RWPE2 (cell line): Measurements from ENCODE around the gene TMPRSS9.
"Not testable (repeated sequence)": the region's sequence is repeated elsewhere in the genome, so short reads cannot be mapped to it uniquely, and the experiment has no call there.

Source experiments
- ATAC-seq: fragments of 200-7000 bp; cut with Tn5 transposase; 3 replicates; pipeline ENCODE4 v1.9.1; 2021; ENCODE audit warnings: low read depth
- DNase-seq: peaks from one replicate; pipeline ENCODE4 v3.0.0-alpha.2; 2020; ENCODE audit warnings: low spot score
- H3K27ac ChIP-seq: fragments of 450-650 bp; 2 replicates; pipeline ENCODE4 v1.5.1; 2017; ENCODE audit warnings: mild to moderate bottlenecking; ENCODE audit not compliant: poor library complexity, severe bottlenecking
- H3K27me3 ChIP-seq: fragments of 250-450 bp; sonication (Bioruptor Pico); 2 replicates; pipeline ENCODE4 v1.5.1; 2021; ENCODE audit warnings: mild to moderate bottlenecking, moderate library complexity; ENCODE audit not compliant: insufficient read depth, poor library complexity, severe bottlenecking
- H3K36me3 ChIP-seq: fragments of 250-450 bp; sonication (Bioruptor Pico); 2 replicates; pipeline ENCODE4 v1.5.1; 2020; ENCODE audit warnings: low read depth, mild to moderate bottlenecking, moderate library complexity
- H3K4me1 ChIP-seq: fragments of 250-450 bp; sonication (Bioruptor Pico); 2 replicates; pipeline ENCODE4 v1.5.1; 2021; ENCODE audit warnings: mild to moderate bottlenecking, moderate library complexity; ENCODE audit not compliant: insufficient read depth, poor library complexity, severe bottlenecking
- H3K4me3 ChIP-seq: fragments of 250-450 bp; sonication (Bioruptor Pico); 2 replicates; pipeline ENCODE4 v1.5.1; 2021; ENCODE audit warnings: mild to moderate bottlenecking, moderate library complexity; ENCODE audit not compliant: severe bottlenecking
- H3K9me3 ChIP-seq: fragments of 250-450 bp; sonication (Bioruptor Pico); 2 replicates; pipeline ENCODE4 v1.5.1; 2021; ENCODE audit warnings: mild to moderate bottlenecking, moderate library complexity; ENCODE audit not compliant: severe bottlenecking
- CTCF ChIP-seq: fragments of 450-650 bp; IDR thresholded peaks from one replicate; pipeline ENCODE4 v1.5.1; 2017; ENCODE audit warnings: mild to moderate bottlenecking, moderate library complexity; ENCODE audit not compliant: poor library complexity, severe bottlenecking

The TMPRSS9 gene

GRCh38 chr19:2455851-2456570, 95.9 kb downstream of the TMPRSS9 start:
- Histone ChIP-seq H3K9me3 (no peaks in the 10 kb centered on the region), H3K4me1 (no peaks in the 10 kb centered on the region), H3K27me3 (no peaks in the 10 kb centered on the region), H3K27ac (peak overlapping the region; percentile 81), H3K36me3 (peaks cover under 1% of the 10 kb centered on the region; the same call in 1 of the 2 replicates), H3K4me3 (peak overlapping the region; percentile 100)
- TF ChIP-seq CTCF: no peak
- DNase-seq (no peak), ATAC-seq (peak; percentile 54; the same call in 1 of the 3 replicates)

- peak overlapping the region; percentile 81 for H3K27ac ChIP-seq
- TF ChIP-seq CTCF: no peak
- no peak for DNase-seq
These were observed 97.5 kb downstream of the TMPRSS9 start for GRCh38 chr19:2457394-2458037.

GRCh38 chr19:2458054-2458453, 98.0 kb downstream of the TMPRSS9 start:
- H3K4me3 ChIP-seq: no peak overlapping the region
- no peaks in the 10 kb centered on the region for H3K36me3 ChIP-seq
- ATAC-seq (no peak), DNase-seq (no peak)
- no peak overlapping the region for H3K27ac ChIP-seq
- H3K4me1 ChIP-seq: no peaks in the 10 kb centered on the region
- H3K9me3 ChIP-seq: no peaks in the 10 kb centered on the region
- no peaks in the 10 kb centered on the region for H3K27me3 ChIP-seq
- TF ChIP-seq CTCF: no peak

More at GRCh38 chr19:2457394-2458037, 97.5 kb downstream of the TMPRSS9 start:
- no peaks in the 10 kb centered on the region for H3K36me3 ChIP-seq
- no peak for ATAC-seq
- H3K27me3 ChIP-seq: no peaks in the 10 kb centered on the region
- peak overlapping the region; percentile 100 for H3K4me3 ChIP-seq
- H3K4me1 ChIP-seq: no peaks in the 10 kb centered on the region
- H3K9me3 ChIP-seq: no peaks in the 10 kb centered on the region

GRCh38 chr19:2458776-2459175, 98.7 kb downstream of the TMPRSS9 start:
- not testable (repeated sequence) for ATAC-seq, H3K27me3 ChIP-seq, H3K36me3 ChIP-seq, DNase-seq, H3K4me1 ChIP-seq, H3K27ac ChIP-seq, H3K9me3 ChIP-seq, H3K4me3 ChIP-seq

- no peak for DNase-seq
- Histone ChIP-seq H3K9me3 (no peaks in the 10 kb centered on the region), H3K27ac (no peak overlapping the region), H3K4me1 (no peaks in the 10 kb centered on the region), H3K36me3 (no peaks in the 10 kb centered on the region), H3K4me3 (no peak overlapping the region), H3K27me3 (no peaks in the 10 kb centered on the region)
- no peak for TF ChIP-seq CTCF
- ATAC-seq: no peak
These were observed 100.2 kb downstream of the TMPRSS9 start for GRCh38 chr19:2460245-2460644.
